ENCODE data around the gene MINK1. TPM values are rescaled to one million over a fixed set of nuclear protein-coding genes. Genes with fewer than 3 reads are reported as not detected.
"Not testable (repeated sequence)": the region's sequence is repeated elsewhere in the genome, so short reads cannot be mapped to it uniquely, and the experiment has no call there.

The MINK1 gene
- total and polyA plus RNA-seq, 2 of the 13 experiments (the other 11 are each of a cell fraction or from before 2014, with no cell fraction given) = 17.2 to 63.9 TPM

DNA sequence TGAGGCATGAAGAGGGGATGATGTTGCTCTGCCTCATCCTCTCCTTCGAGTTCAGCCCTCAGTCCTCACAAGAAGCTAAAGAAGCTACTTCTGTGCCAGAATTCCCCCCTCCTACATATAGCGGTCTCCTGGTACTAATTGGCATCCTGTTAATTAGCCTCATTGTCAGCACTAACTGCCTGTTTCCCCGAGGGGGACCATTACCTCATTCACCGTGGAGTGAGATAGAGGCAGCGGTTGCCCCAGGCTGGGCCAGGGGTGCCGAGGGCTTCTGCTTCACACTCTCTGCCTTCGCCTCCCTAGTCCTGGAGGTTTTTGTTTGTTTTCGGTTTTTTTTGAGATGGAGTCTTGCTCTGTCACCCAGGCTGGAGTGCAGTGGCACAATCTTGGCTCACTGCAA is 5.7 kb upstream of the MINK1 start (continued):
- TF ChIP-seq, protein P1, sequence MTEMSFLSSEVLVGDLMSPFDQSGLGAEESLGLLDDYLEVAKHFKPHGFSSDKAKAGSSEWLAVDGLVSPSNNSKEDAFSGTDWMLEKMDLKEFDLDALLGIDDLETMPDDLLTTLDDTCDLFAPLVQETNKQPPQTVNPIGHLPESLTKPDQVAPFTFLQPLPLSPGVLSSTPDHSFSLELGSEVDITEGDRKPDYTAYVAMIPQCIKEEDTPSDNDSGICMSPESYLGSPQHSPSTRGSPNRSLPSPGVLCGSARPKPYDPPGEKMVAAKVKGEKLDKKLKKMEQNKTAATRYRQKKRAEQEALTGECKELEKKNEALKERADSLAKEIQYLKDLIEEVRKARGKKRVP (CRISPR knock-in tag; IDR thresholded peaks at IDR 0.05) = no peak
- no peak for TF ChIP-seq ZNF251 (CRISPR knock-in tag; IDR thresholded peaks at IDR 0.05)
- TF ChIP-seq ZNF446 (CRISPR knock-in tag; IDR thresholded peaks at IDR 0.05) = no peak
- TF ChIP-seq, protein P2, sequence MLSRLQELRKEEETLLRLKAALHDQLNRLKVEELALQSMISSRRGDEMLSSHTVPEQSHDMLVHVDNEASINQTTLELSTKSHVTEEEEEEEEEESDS (CRISPR knock-in tag; IDR thresholded peaks at IDR 0.05; ENCODE audit: borderline replicate concordance) = no peak
- TF ChIP-seq BORCS8-MEF2B (CRISPR knock-in tag; IDR thresholded peaks at IDR 0.05) = no peak
- TF ChIP-seq EEA1 (CRISPR knock-in tag; IDR thresholded peaks at IDR 0.05; ENCODE audit: borderline replicate concordance) = no peak

DNA sequence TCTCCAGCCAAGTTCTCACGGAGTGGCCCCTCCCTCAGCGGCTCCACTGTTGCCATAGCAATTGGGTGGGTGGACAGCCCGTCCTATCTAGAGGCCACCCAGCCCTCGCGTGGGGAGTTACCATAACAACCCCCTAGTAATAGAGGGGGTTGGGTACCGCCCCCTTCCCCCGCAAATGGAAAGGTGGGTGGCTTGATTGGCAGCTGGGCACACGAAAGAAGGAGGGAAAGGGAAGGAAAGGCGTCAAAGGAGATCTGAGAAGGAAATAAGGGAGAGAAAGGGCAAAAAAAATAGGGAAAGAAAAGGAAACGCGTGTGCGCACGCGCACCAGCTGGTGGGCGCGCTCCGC is 337 bp upstream of the MINK1 start:
- Histone ChIP-seq H3K27ac (ENCODE audit: extremely low read length, insufficient read depth, low read length) (peak overlapping the region; percentile 75), H3K4me3 (replicated peaks in 1 of 3; ENCODE audit: insufficient read depth in 1 of 3, low read depth in 2 of 3, low read length in 3 of 3) (peak overlapping the region; percentile 67 to 97 (median 85)), H3K4me1 (ENCODE audit: insufficient read depth, low read length) (peaks cover 36% of the 10 kb centered on the region), H3K9ac (ENCODE audit: insufficient read depth, low read depth, low read length) (peak overlapping the region; percentile 78), H4K20me1 (ENCODE audit: insufficient read depth, low read length) (peaks cover 15% of the 10 kb centered on the region; the same call in 1 of the 2 replicates), H3K4me2 (ENCODE audit: low read depth, low read length) (peak overlapping the region; percentile 85), H3K79me2 (ENCODE audit: insufficient read depth, low read length) (peaks cover 40% of the 10 kb centered on the region)
- CTCF ChIA-PET (ENCODE audit: low intra/inter-chr PET ratio, low total read pairs); H3K9me3 ChIP-seq (ENCODE audit: low read length); in situ Hi-C loops (cut with HindIII; ENCODE audit: extremely low pct_ligation_motif_present, low pct_unique_long_range_greater_than_20kb); DNase-seq (ENCODE audit: low spot score); FAIRE-seq; H2AFZ ChIP-seq (ENCODE audit: low read length); BruUV-seq (replicated peaks); H3K27me3 ChIP-seq (ENCODE audit: control insufficient read depth in 1 of 2, insufficient read depth in 2 of 2, low read length in 2 of 2); ATAC-seq; H3K36me3 ChIP-seq (replicated peaks in 1 of 2; ENCODE audit: control insufficient read depth in 1 of 2, insufficient read depth in 2 of 2, low read length in 2 of 2): not testable (repeated sequence)
- POLR2A ChIA-PET = interaction anchor here (0.6 to 3.8 kb wide), 7 partner anchors 14 to 124 kb away, joined by 3 to 31 read pairs (median 4); partner anchors contain the start of genes CXCL16, GLTPD2, TM4SF5 and ZMYND15
- peak; percentile 75; the same call in 1 of the 2 replicates for TF ChIP-seq RFX1 (IDR thresholded peaks at IDR 0.05)
- 0% methylated on average over 12 of the region's 17 CpGs for WGBS (ENCODE audit: low lambda C conversion rate)
- intact Hi-C loops (cut with micrococcal nuclease; ENCODE audit: unreplicated experiment) = loop anchor here (10.0 kb wide), 1 partner anchor 52 kb away; no protein-coding TSS in a partner anchor
